Measurements from ENCODE around the gene CAGE1.

Gene CAGE1

GRCh38 chr6:7309050-7309449 is 80.5 kb downstream of the CAGE1 start:
- DNase-seq (ENCODE audit: low read depth) = no peak

DNA sequence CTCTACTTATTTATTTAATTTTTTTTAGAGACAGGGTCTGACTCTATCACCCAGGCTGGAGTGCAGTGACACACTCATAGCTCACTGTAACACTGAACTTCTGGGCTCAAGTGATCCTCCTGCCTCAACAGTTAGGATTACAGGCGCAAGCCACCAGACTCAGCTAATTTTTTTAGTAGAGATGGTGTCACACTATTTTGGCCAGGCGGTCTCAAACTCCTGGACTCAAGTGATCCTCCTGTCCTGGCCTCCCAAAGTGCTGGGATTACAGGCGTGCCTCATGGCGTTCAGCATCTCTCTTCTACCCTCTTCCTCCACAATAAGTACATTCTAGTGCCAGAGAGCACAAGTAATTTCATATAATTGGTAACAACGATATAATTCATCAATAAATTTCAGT is 82.0 kb downstream of the CAGE1 start:
- no peak for DNase-seq (ENCODE audit: low read depth)

- no peak for DNase-seq (ENCODE audit: low read depth)
Observed at GRCh38 chr6:7304821-7305220, 84.7 kb downstream of the CAGE1 start.

DNA sequence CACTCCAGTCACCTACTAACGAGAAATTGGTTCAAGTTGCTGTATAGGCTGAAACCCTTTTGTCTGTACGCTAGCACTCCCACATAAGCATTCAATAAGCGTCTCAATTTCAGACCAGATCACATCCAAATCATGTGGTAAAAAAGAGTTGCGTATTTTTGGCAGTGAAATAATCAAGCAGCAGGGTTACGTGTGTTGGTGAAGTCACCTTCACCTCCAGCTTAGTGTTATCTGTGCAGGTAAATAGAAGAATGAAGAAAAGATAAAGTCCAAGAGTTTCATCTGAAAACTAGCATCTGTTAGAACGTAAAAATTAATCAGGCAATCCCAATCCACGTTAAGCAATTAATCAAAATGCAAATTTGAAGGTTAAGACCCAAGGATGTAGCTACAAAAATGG is 87.8 kb downstream of the CAGE1 start:
- DNase-seq (ENCODE audit: low read depth) = no peak

DNA sequence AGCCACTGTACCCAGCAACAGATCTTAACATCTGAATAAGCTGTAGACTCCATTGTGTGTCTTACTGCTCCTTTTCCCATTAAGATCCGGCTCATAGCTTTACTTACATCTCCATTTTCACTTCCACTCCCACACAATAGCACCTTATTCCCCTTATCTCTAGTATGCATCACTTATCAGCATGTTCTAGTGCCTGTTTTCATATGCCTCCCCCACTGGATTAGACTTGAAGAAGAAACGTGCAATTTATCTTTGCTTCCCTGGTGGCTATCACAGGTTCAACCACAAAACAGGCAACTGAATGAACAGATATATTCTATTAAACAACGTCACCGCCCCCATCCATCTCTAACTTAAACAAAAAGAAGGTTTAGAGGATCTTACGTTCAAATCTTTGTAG is 88.6 kb downstream of the CAGE1 start:
- no peak for DNase-seq (ENCODE audit: low read depth)

DNA sequence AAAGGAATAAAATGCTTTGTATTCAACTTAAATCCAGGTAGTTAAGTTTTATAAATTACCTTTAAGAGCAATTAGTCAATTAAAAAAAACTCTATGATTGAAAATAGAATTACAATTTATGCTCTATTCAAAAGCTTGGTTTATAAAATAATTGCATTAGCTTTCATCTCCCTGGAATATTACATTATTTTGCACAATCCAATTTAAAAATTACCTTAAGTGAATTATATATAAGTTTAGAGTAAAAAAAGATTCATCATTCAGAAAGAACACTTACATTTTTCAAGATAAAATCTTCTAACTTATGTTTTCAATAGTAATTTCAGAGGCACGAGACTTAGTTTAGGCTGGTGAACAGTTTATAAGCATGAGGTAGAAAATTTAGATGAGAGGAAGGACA is 91.4 kb downstream of the CAGE1 start:
- DNase-seq (ENCODE audit: low read depth) = no peak

DNA sequence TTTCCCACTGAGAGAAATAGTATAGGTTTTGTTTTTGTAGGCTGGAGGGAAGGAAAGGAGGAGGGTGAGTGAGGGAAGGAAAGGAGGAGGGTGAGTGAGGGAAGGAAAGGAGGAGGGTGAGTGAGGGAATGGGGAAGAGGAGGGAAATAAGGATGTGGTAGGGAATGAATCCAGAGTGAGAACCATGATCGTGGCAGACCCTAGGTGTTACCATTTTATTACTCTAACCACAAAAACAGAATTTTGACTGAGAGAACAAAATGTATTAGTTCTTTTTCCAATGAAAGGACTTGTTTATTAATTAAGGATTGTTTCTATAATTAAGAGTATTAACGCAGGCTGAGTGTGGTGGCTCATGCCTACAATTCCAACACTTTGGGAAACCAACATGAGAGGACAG is 92.9 kb downstream of the CAGE1 start:
- no peak for DNase-seq (ENCODE audit: low read depth)

DNA sequence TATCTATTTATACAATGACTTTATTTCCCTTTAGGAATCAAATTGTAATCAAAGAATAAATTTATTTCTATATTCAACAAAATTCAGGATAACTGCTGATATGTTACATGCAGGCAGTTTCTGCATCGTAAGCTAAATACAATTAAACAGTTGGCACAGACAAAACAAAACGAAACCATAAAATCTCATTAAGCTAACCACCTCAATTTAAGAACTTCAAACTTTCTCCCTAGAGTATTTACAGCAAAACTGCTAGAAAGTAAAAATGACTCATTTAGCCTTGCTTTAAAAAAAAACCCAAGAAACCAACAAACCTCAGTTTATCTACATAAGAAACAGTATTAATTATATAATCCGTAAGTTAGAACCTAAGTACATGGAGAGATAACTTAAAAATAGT is 93.6 kb downstream of the CAGE1 start:
- DNase-seq (ENCODE audit: low read depth) = no peak

GRCh38 chr6:7292596-7293255 is 96.8 kb downstream of the CAGE1 start:
- DNase-seq (ENCODE audit: low read depth) = no peak

- no peak for DNase-seq (ENCODE audit: low read depth)
Observed at GRCh38 chr6:7290079-7290478, 99.5 kb downstream of the CAGE1 start.

GRCh38 chr6:7285416-7285815 is 104.1 kb downstream of the CAGE1 start:
- no peak for DNase-seq (ENCODE audit: low read depth)

DNA sequence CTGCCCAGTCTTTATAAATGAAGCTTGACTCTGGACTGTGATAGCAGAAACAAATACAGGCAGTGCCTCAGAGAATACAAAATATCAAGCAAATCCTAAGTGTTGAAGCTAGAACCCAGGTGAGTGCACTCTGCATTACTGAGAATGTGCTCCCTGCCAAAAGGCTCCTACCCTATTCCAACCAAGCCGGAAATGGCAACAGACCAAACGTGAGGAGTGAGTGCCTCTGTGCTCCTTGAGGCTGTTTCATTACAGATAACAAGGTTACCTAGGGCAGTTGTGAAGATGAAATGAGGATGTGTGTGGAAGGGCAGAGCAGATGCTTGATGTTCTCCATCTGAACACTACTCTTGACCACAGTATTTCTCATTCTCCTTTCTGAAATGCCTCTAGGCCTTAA is 105.9 kb downstream of the CAGE1 start:
- no peak for DNase-seq (ENCODE audit: low read depth)

- no peak for DNase-seq (ENCODE audit: low read depth)
Observed at GRCh38 chr6:7282097-7282906, 107.2 kb downstream of the CAGE1 start.

All from fibroblast of the conjunctiva (primary cell).